ENCODE results near the gene TMEM151B. TPM values are rescaled to one million over a fixed set of nuclear protein-coding genes. Genes with fewer than 3 reads are reported as not detected.

TMEM151B gene
- total RNA-seq, 1 experiment from 2014 or later: not detected

DNA sequence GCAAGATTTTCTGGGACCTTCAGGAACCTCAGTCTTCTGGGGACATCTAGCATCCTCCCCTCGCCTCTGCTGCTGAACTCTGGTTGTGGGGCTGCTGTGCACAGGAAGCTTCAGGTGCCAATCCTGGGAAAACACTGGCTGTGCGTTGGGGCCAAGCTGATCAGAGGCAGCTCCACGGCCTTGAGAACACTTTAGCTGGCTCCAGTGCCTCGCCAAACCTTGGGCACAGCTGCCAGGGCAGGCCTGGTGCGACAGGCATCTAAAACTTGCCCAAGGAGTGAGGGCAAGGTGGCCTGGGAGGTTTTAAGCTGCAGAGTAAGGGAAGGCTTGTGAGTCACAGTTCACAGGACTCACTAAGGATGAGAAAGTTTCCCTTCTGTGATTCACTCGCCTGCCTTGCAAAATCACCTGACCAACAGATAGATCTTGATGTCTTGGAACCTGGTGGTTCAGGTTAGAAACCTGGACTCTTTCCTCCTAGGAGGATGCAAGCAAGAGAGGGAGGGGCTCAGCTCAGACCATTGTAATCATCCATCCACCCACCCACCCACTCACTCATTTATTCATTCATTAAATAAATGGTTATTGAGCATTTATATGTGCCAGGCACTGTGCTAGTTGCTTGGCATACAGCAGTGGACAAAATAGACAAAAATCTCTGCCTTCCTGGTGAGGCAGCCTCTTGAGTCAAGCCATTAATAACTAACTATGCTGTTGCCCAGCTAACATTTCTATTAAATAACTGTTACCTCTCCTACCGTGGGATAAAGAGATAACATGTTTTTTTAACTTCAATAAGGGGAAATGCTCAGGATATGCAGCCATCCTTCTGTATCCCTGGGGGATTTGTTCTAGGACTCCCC lies 69.7 kb downstream of the TMEM151B start:
- Histone ChIP-seq H3K9me2 (ENCODE audit: insufficient read depth) (no peaks in the 10 kb centered on the region), H3K9ac (ENCODE audit: low read length) (no peak overlapping the region), H2AFZ (ENCODE audit: low read depth, low read length, poor library complexity, severe bottlenecking) (no peak overlapping the region), H3K79me2 (ENCODE audit: insufficient read depth, low read length) (no peaks in the 10 kb centered on the region), H3K36me3 (ENCODE audit: control insufficient read depth in 1 of 2, insufficient read depth in 2 of 2, low read length in 2 of 2) (no peaks in the 10 kb centered on the region), H3K4me2 (ENCODE audit: low read length) (no peak overlapping the region), H3K27me3 (ENCODE audit: insufficient read depth, low read length) (peaks cover 5% of the 10 kb centered on the region; the same call in 1 of the 2 replicates), H3K4me3 (replicated peaks in 1 of 2; ENCODE audit: low read depth in 1 of 2, low read length in 2 of 2) (no peak overlapping the region), H3K4me1 (ENCODE audit: control insufficient read depth in 1 of 2, insufficient read depth in 2 of 2, low read length in 2 of 2) (no peaks in the 10 kb centered on the region), H4K20me1 (ENCODE audit: insufficient read depth) (no peaks in the 10 kb centered on the region), H3K9me3 (ENCODE audit: control insufficient read depth in 1 of 2, insufficient read depth in 1 of 2, low read depth in 1 of 2, low read length in 2 of 2) (no peaks in the 10 kb centered on the region), H3K27ac (ENCODE audit: low read depth, low read length) (no peak overlapping the region)
- BruUV-seq (replicated peaks): no TSS peak
- no peak for ATAC-seq
- no peak for DNase-seq (ENCODE audit: low read depth, low spot score)
- ChIA-PET RAD21 (ENCODE audit: low non-redundant PET in 1 of 2, low total read pairs in 2 of 2, uncharacterized antibody in 2 of 2, unreplicated experiment in 2 of 2) (interaction anchor here in 1 of 2 experiments (0.6 kb wide), 1 partner anchor 155 kb away, joined by 3 read pairs; no protein-coding TSS in a partner anchor), CTCF (interaction anchor here (0.7 to 1.0 kb wide), 3 partner anchors 72 to 244 kb away, joined by 3 to 5 read pairs (median 3); no protein-coding TSS in a partner anchor), POLR2A (no interaction called here)
- TF ChIP-seq CTCF (IDR thresholded peaks at IDR 0.05 in 2 of 3, conservative IDR thresholded peaks at IDR 0.05 in 1 of 3; ENCODE audit: borderline replicate concordance in 1 of 3, insufficient read depth in 1 of 3, low read depth in 2 of 3, low read length in 2 of 3): no peak
- no peak for TF ChIP-seq REST (IDR thresholded peaks at IDR 0.05; ENCODE audit: low read depth)
- TF ChIP-seq FOSL1 (IDR thresholded peaks at IDR 0.05; ENCODE audit: low read depth): no peak
- TF ChIP-seq ZNF274 (IDR thresholded peaks at IDR 0.05; ENCODE audit: low read depth, low read length): no peak
- TF ChIP-seq RAD21 (IDR thresholded peaks at IDR 0.05; ENCODE audit: low read depth): no peak
- TF ChIP-seq ZBTB33 (IDR thresholded peaks at IDR 0.05; ENCODE audit: extremely low read depth, insufficient replicate concordance, low read length): no peak
- TF ChIP-seq SP1 (IDR thresholded peaks at IDR 0.05; ENCODE audit: low read depth): no peak
- intact Hi-C loops (cut with micrococcal nuclease): loop anchor here (5.0 kb wide), 1 partner anchor 168 kb away; no protein-coding TSS in a partner anchor

Measured in HCT116 (cell line).